Psoas muscle (tissue), 8 donors: ENCODE measurements around the gene SRP14. TPM values are rescaled to one million over a fixed set of nuclear protein-coding genes. Genes with fewer than 3 reads are reported as not detected.

Experiments used
- ATAC-seq, 4 donors: fragments of 200-7000 bp; cut with Tn5 transposase; one replicate each; pipeline ENCODE4 v1.9.1; 2020; ENCODE audit warnings: moderate library complexity in 3 of 4, mild to moderate bottlenecking in 2 of 4
- DNase-seq, 2 donors: peaks; one replicate each; pipeline ENCODE4 v3.0.0-alpha.2; 2020
- H3K27ac ChIP-seq: fragments of 200-600 bp; one replicate; pipeline ENCODE4 v1.8.0; 2022
- H3K27me3 ChIP-seq, 3 donors: fragments of 200-600 bp in 1 of 3; one replicate each; pipeline versions ENCODE4 v1.6.1 to v1.8.0; 2013 to 2022; ENCODE audit warnings: low read length in 2 of 3, mild to moderate bottlenecking in 2 of 3, moderate library complexity in 1 of 3; ENCODE audit not compliant: insufficient read depth in 3 of 3
- H3K36me3 ChIP-seq, 2 donors: fragments of 200-600 bp in 1 of 2; one replicate each; pipeline versions ENCODE4 v1.6.1 to v1.8.0; 2013 to 2022; ENCODE audit warnings: low read depth in 1 of 2, mild to moderate bottlenecking in 1 of 2, moderate library complexity in 1 of 2; ENCODE audit not compliant: insufficient read depth in 1 of 2
- H3K4me1 ChIP-seq: fragments of 200-600 bp; one replicate; pipeline ENCODE4 v1.8.0; 2022
- H3K4me3 ChIP-seq: fragments of 200-600 bp; one replicate; pipeline ENCODE4 v1.8.0; 2022; ENCODE audit warnings: mild to moderate bottlenecking
- H3K9me3 ChIP-seq: fragments of 200-600 bp; one replicate; pipeline ENCODE4 v1.8.0; 2022
- CTCF ChIP-seq: fragments of 200-600 bp; IDR thresholded peaks from one replicate; pipeline ENCODE4 v1.8.0; 2022; ENCODE audit warnings: antibody characterized with exemption
- WGBS, 3 donors: extraction: QIAGEN DNeasy Blood & Tissue Kit; methylation state at CpG; one replicate each; pipeline versions ENCODE4 v1.1.6 to v1.1.7; 2013; 5-methylcytosine and 5-hydroxymethylcytosine counted together
- intact Hi-C, 2 donors: fragments of 100-400 bp; cut with DNase I; formaldehyde crosslinking; loops; one replicate each; pipeline versions ENCODE4 v1.11.0 to v1.14.2; 2022
- long read RNA-seq, 2 donors: library from polyadenylated mRNA; unstranded; transcript quantifications; one replicate each; pipeline ENCODE4 v2.0.0, GENCODE V29; 2021
- polyA plus RNA-seq, 3 donors: library from polyadenylated mRNA; stranded (reverse); fragments of 200-250 nt; gene quantifications; one replicate each; pipeline ENCODE4 v1.2.3, GENCODE V29; 2013
- total RNA-seq, 4 donors: library from RNA; stranded (reverse); fragmentation: NEBNext Ultra II Directional in 2 of 4; extraction: Animal tissue kit (Norgen Biotek cat#: 25700) in 2 of 4; gene quantifications; one replicate each; pipeline versions ENCODE4 v1.2.1 to v1.2.4, GENCODE V29; 2021 to 2023
- donor health status: healthy with polysubstance abuse.
- donor health status: DM: no; HTN: no; CAD: no; lungs with moderate emphysema.
- donor health status: Bipolar disorder and iron deficiency.
- donor health status: healthy.
- donor health status: DM: yes; HTN: yes; CAD: no.
- donor health status: DM: no; HTN: no; CAD: no.
- donor health status: DM: no; HTN: no; CAD: no.
- donor health status: DM: yes; HTN: yes; CAD: no.

Gene SRP14
- 100 to 1,000 TPM; 134 to 170 (median 153) TPM for total RNA-seq
- 100 to 1,000 TPM; 279 to 288 (median 280) TPM for polyA plus RNA-seq
- long read RNA-seq, donor 1, transcript SRP14-201 (5 exons, 1,077 nt) = major isoform, 139 of 150 reads
- long read RNA-seq, donor 1, partial matches to known transcripts = 2 of 150 reads
- long read RNA-seq, donor 1, other reads (novel, unspliced or antisense) = 5 of 150 reads
- long read RNA-seq, donor 2, transcript SRP14-201 (5 exons, 1,077 nt) = major isoform, 217 of 224 reads
- long read RNA-seq, donor 2, partial matches to known transcripts = 0 of 224 reads
- long read RNA-seq, donor 2, other reads (novel, unspliced or antisense) = 7 of 224 reads

GRCh38 chr15:40038638-40039543, at the start of gene SRP14:
Gene SRP14 (minus strand): TSS chr15:40039181. CDS start chr15:40039116, 65 bp downstream.
- intact Hi-C loops = loop anchor here in 1 of 2 donors (10.0 kb wide), 1 partner anchor 254 kb away; the partner anchor contains the start of gene FSIP1
- TF ChIP-seq CTCF = no peak

GRCh38 chr15:40087991-40088928, 49.3 kb upstream of the SRP14 start:
- Histone ChIP-seq H3K4me1 (peaks cover 59% of the 10 kb centered on the region), H3K27me3 (no peaks in the 10 kb centered on the region), H3K27ac (no peak overlapping the region), H3K36me3 (peaks cover 0 to 19% of the 10 kb centered on the region in 2 donors), H3K4me3 (no peak overlapping the region), H3K9me3 (no peaks in the 10 kb centered on the region)
- intact Hi-C loops = no loop called here
- DNase-seq (peak; percentile 69 to 89), ATAC-seq (peak in 3 of 4 donors; percentile 15 to 51 (median 40))
- no peak for TF ChIP-seq CTCF
- WGBS, 3 donors = 58 to 77% (median 72%) methylated on average over 9 of the region's 9 CpGs

More at GRCh38 chr15:40038638-40039543, at the start of gene SRP14:
- Histone ChIP-seq H3K27me3 (no peaks in the 10 kb centered on the region), H3K27ac (peak within 1 kb of the TSS; percentile 94), H3K4me3 (peak within 1 kb of the TSS; percentile 80), H3K9me3 (no peaks in the 10 kb centered on the region), H3K36me3 (peaks cover 9 to 42% of the 10 kb centered on the region in 2 donors), H3K4me1 (peaks cover 14% of the 10 kb centered on the region)
- DNase-seq (peak; percentile 97 to 98), ATAC-seq (peak; percentile 96 to 97 (median 96))
- WGBS, 3 donors = 0 to 1% (median 0%) methylated on average over 53 to 59 of the region's 59 CpGs

GRCh38 chr15:40087068-40087810, 48.3 kb upstream of the SRP14 start:
- no peak overlapping the region for H3K4me3 ChIP-seq
- 72 to 88% (median 82%) methylated on average over 14 of the region's 14 CpGs for WGBS, 3 donors
- ATAC-seq = no peak
- H3K4me1 ChIP-seq = peaks cover 54% of the 10 kb centered on the region
- DNase-seq = no peak
- H3K27ac ChIP-seq = no peak overlapping the region
- H3K27me3 ChIP-seq = no peaks in the 10 kb centered on the region
- H3K36me3 ChIP-seq = peaks cover 0 to 19% of the 10 kb centered on the region in 2 donors
- no peak for TF ChIP-seq CTCF
- intact Hi-C loops = no loop called here
- no peaks in the 10 kb centered on the region for H3K9me3 ChIP-seq

- Histone ChIP-seq H3K27ac (no peak overlapping the region), H3K36me3 (peaks cover 0 to 5% of the 10 kb centered on the region in 2 donors), H3K4me3 (no peak overlapping the region), H3K4me1 (peaks cover 62% of the 10 kb centered on the region), H3K27me3 (no peaks in the 10 kb centered on the region), H3K9me3 (no peaks in the 10 kb centered on the region)
- DNase-seq = no peak
- WGBS, 3 donors = 75 to 79% (median 75%) methylated on average over 10 of the region's 10 CpGs
- TF ChIP-seq CTCF = no peak
- intact Hi-C loops = no loop called here
- ATAC-seq = no peak
These were observed 46.3 kb upstream of the SRP14 start for GRCh38 chr15:40085266-40085665.
